Loucy (cell line): ENCODE data around the gene HNRNPF.

Experiments used
- CTCF ChIP-seq: fragments of 200-600 bp; sonication (generic); conservative IDR thresholded peaks from 2 replicates; pipeline ENCODE4 v1.5.1; 2014; ENCODE audit warnings: mild to moderate bottlenecking, antibody characterized with exemption, low read length
- EZH2phosphoT487 ChIP-seq: fragments of 200-600 bp; IDR thresholded peaks from 2 replicates; pipeline ENCODE4 v1.6.1; 2018; ENCODE audit warnings: antibody characterized with exemption, mild to moderate bottlenecking, moderate library complexity, borderline replicate concordance

- no peak for TF ChIP-seq EZH2phosphoT487
- TF ChIP-seq CTCF, result no peak
Observed at GRCh38 chr10:43389867-43390266, 19.1 kb downstream of the HNRNPF start.
